H9 (cell line): ENCODE data around the gene DHX40. TPM values are rescaled to one million over a fixed set of nuclear protein-coding genes. Genes with fewer than 3 reads are reported as not detected.

Source experiments
- DNase-seq: peaks from one replicate; pipeline ENCODE4 v3.0.0-alpha.2; 2017
- H2AFZ ChIP-seq: one replicate; pipeline ENCODE4 v1.6.1; 2013; ENCODE audit warnings: mild to moderate bottlenecking, low read length, control low read depth, moderate library complexity
- H2AK5ac ChIP-seq: 2 replicates; pipeline ENCODE4 v1.6.1; 2013; ENCODE audit warnings: low read length, control low read depth, mixed read lengths; ENCODE audit not compliant: insufficient read length
- H2BK120ac ChIP-seq: one replicate; pipeline ENCODE4 v1.6.1; 2013; ENCODE audit warnings: low read depth, mild to moderate bottlenecking, low read length, control low read depth, inconsistent platforms; ENCODE audit not compliant: poor library complexity, severe bottlenecking
- H2BK12ac ChIP-seq: 2 replicates; pipeline ENCODE4 v1.6.1; 2013; ENCODE audit warnings: low read length, control low read depth, mixed read lengths, low read depth; ENCODE audit not compliant: insufficient read length
- H2BK15ac ChIP-seq: 2 replicates; pipeline ENCODE4 v1.6.1; 2013; ENCODE audit warnings: low read depth, low read length, control low read depth
- H2BK20ac ChIP-seq: one replicate; pipeline ENCODE4 v1.6.1; 2013; ENCODE audit warnings: low read depth, mild to moderate bottlenecking, low read length, control low read depth, inconsistent platforms; ENCODE audit not compliant: poor library complexity, severe bottlenecking
- H2BK5ac ChIP-seq: 2 replicates; pipeline ENCODE4 v1.6.1; 2013; ENCODE audit warnings: low read length, control low read depth, mixed read lengths; ENCODE audit not compliant: insufficient read length
- H3K14ac ChIP-seq: 2 replicates; pipeline ENCODE4 v1.6.1; 2013; ENCODE audit warnings: low read length, control low read depth; ENCODE audit not compliant: insufficient read depth
- H3K18ac ChIP-seq: 2 replicates; pipeline ENCODE4 v1.6.1; 2013; ENCODE audit warnings: low read depth, mild to moderate bottlenecking, mixed read lengths, low read length, control low read depth; ENCODE audit not compliant: insufficient read length
- H3K23ac ChIP-seq: 2 replicates; pipeline ENCODE4 v1.6.1; 2013; ENCODE audit warnings: low read length, control low read depth, mixed read lengths, low read depth; ENCODE audit not compliant: insufficient read length
- H3K23me2 ChIP-seq: 2 replicates; pipeline ENCODE4 v1.6.1; 2013; ENCODE audit warnings: low read depth, mild to moderate bottlenecking, mixed read lengths, low read length, control low read depth; ENCODE audit not compliant: insufficient read length, poor library complexity, severe bottlenecking
- H3K27ac ChIP-seq: 2 replicates; pipeline ENCODE4 v1.5.1; 2013; ENCODE audit warnings: low read length, control low read depth, mixed read lengths, low read depth; ENCODE audit not compliant: insufficient read length
- H3K27me3 ChIP-seq: 2 replicates; pipeline ENCODE4 v1.6.1; 2013; ENCODE audit warnings: low read length, control low read depth, inconsistent platforms; ENCODE audit not compliant: insufficient read depth
- H3K4ac ChIP-seq: 2 replicates; pipeline ENCODE4 v1.6.1; 2013; ENCODE audit warnings: low read depth, mild to moderate bottlenecking, control low read depth, inconsistent platforms, low read length, moderate library complexity
- H3K4me1 ChIP-seq: 2 replicates; pipeline ENCODE4 v1.6.1; 2013; ENCODE audit warnings: low read length, control low read depth, inconsistent platforms; ENCODE audit not compliant: insufficient read depth
- H3K4me2 ChIP-seq: 2 replicates; pipeline ENCODE4 v1.6.1; 2013; ENCODE audit warnings: low read length, control low read depth, mixed read lengths; ENCODE audit not compliant: insufficient read length, insufficient read depth
- H3K56ac ChIP-seq: 2 replicates; pipeline ENCODE4 v1.6.1; 2013; ENCODE audit warnings: low read depth, mild to moderate bottlenecking, mixed read lengths, low read length, control low read depth; ENCODE audit not compliant: insufficient read length
- H3K79me1 ChIP-seq: 2 replicates; pipeline ENCODE4 v1.6.1; 2013; ENCODE audit warnings: low read depth, mild to moderate bottlenecking, moderate library complexity, low read length, control low read depth, inconsistent platforms; ENCODE audit not compliant: insufficient read depth, poor library complexity, severe bottlenecking
- H3K79me2 ChIP-seq: 2 replicates; pipeline ENCODE4 v1.6.1; 2013; ENCODE audit warnings: low read length, control low read depth, inconsistent platforms; ENCODE audit not compliant: insufficient read depth
- H3K9ac ChIP-seq: 2 replicates; pipeline ENCODE4 v1.6.1; 2013; ENCODE audit warnings: low read length, control low read depth, mixed read lengths; ENCODE audit not compliant: insufficient read length; ENCODE audit errors: extremely low read depth
- H3K9me3 ChIP-seq: one replicate; pipeline ENCODE4 v1.6.1; 2013; ENCODE audit warnings: low read depth, low read length, inconsistent platforms; ENCODE audit not compliant: control insufficient read depth
- H3T11ph ChIP-seq: one replicate; pipeline ENCODE4 v1.6.1; 2013; ENCODE audit warnings: mild to moderate bottlenecking, low read length, control low read depth, inconsistent platforms
- H4K20me1 ChIP-seq: one replicate; pipeline ENCODE4 v1.6.1; 2013; ENCODE audit not compliant: control insufficient read depth, insufficient read length, insufficient read depth
- H4K5ac ChIP-seq: 2 replicates; pipeline ENCODE4 v1.6.1; 2013; ENCODE audit warnings: low read depth, mild to moderate bottlenecking, mixed read lengths, low read length, control low read depth; ENCODE audit not compliant: insufficient read length
- H4K8ac ChIP-seq: replicated peaks from 2 replicates; pipeline ENCODE4 v1.6.1; 2013; ENCODE audit warnings: low read length, control low read depth, mixed read lengths, low read depth; ENCODE audit not compliant: insufficient read length
- H4K91ac ChIP-seq: 2 replicates; pipeline ENCODE4 v1.6.1; 2013; ENCODE audit warnings: low read depth, mild to moderate bottlenecking, moderate library complexity, mixed read lengths, low read length, control low read depth; ENCODE audit not compliant: insufficient read length
- H3K27ac Mint-ChIP-seq, 3 experiments: 2 replicates in 2 of 3; 3 replicates in 1 of 3; pipeline ENCODE4 v1.8.0; 2020 to 2021; ENCODE audit warnings: mixed read lengths in 3 of 3, mild to moderate bottlenecking in 1 of 3, moderate library complexity in 1 of 3
- H3K27me3 Mint-ChIP-seq: 2 replicates; pipeline ENCODE4 v1.8.0; 2021; ENCODE audit warnings: low read depth, mild to moderate bottlenecking, moderate library complexity, mixed read lengths
- H3K36me3 Mint-ChIP-seq, 3 experiments: 2 replicates in 2 of 3; 3 replicates in 1 of 3; pipeline ENCODE4 v1.8.0; 2020 to 2021; ENCODE audit warnings: low read depth in 3 of 3, mixed read lengths in 3 of 3; ENCODE audit not compliant: insufficient read depth in 1 of 3
- H3K4me1 Mint-ChIP-seq, 2 experiments: 2 replicates each; pipeline ENCODE4 v1.8.0; 2020; ENCODE audit warnings: mixed read lengths in 2 of 2
- H3K4me3 Mint-ChIP-seq, 2 experiments: 2 replicates in 1 of 2; 3 replicates in 1 of 2; pipeline ENCODE4 v1.8.0; 2020 to 2021; ENCODE audit warnings: mild to moderate bottlenecking in 2 of 2, mixed read lengths in 2 of 2, moderate library complexity in 1 of 2
- H3K9me3 Mint-ChIP-seq, 2 experiments: 2 replicates in 1 of 2; 3 replicates in 1 of 2; pipeline ENCODE4 v1.8.0; 2020; ENCODE audit warnings: mild to moderate bottlenecking in 2 of 2, mixed read lengths in 2 of 2, moderate library complexity in 1 of 2
- WGBS: extraction: QIAGEN DNeasy Blood & Tissue Kit; methylation state at CpG from one replicate; pipeline ENCODE4 v1.1.7; 2013; ENCODE audit warnings: missing lambda C conversion rate, low lambda C conversion rate, mixed read lengths; ENCODE audit not compliant: insufficient read length; ENCODE audit errors: extremely low coverage; 5-methylcytosine and 5-hydroxymethylcytosine counted together
- total RNA-seq: library from RNA; stranded (reverse); gene quantifications from 2 replicates; pipeline ENCODE4 v1.2.1, GENCODE V29; 2021
- TF ChIP-seq, protein P1 (sequence below): fragments of 200-600 bp; sonication (generic); conservative IDR thresholded peaks from 3 replicates; pipeline ENCODE4 v1.8.0; 2021; ENCODE audit warnings: antibody characterized with exemption, mild to moderate bottlenecking

DHX40 gene
- total RNA-seq, 1 experiment from 2014 or later, result 28.8 TPM

DNA sequence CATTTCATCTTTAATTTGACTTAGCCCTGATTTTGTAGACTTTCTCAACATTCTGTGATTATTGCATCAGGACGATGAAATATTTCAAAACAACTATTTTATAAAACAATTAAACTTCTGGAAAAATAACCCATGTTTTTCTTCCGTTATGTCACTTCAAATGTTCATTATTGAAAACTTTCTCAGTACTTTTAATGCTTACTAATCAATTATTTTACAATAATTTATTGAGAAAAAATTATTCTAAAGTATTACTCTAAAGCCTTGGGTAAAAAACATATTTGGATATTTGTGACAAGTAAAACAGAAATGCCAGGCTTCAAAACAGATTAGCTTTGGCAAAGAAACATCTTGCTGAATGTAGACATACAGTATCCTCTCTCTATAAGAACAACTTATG is 46.3 kb upstream of the DHX40 start:
- DNase-seq, result no peak

More for the DNA sequence above, 46.3 kb upstream of the DHX40 start:
- peaks cover 6% of the 10 kb centered on the region in 2 experiments for H3K4me1 Mint-ChIP-seq
- no peak overlapping the region for H2BK20ac ChIP-seq
- no peak overlapping the region for H2BK12ac ChIP-seq
- no peak overlapping the region for H4K91ac ChIP-seq
- no peak overlapping the region for H2BK120ac ChIP-seq
- H4K20me1 ChIP-seq, result no peaks in the 10 kb centered on the region
- H2BK15ac ChIP-seq, result no peak overlapping the region
- H3K9me3 Mint-ChIP-seq, result no peaks in the 10 kb centered on the region
- 100% methylated on average over 1 of the region's 2 CpGs for WGBS
- no peak overlapping the region for H3K27ac Mint-ChIP-seq
- H3K27me3 Mint-ChIP-seq, result no peaks in the 10 kb centered on the region; the same call in 1 of the 2 replicates
- H3T11ph ChIP-seq, result no peak overlapping the region
- no peak overlapping the region for H3K18ac ChIP-seq
- no peak overlapping the region for H3K56ac ChIP-seq
- H3K23ac ChIP-seq, result no peak overlapping the region
- no peak overlapping the region for H2BK5ac ChIP-seq
- no peaks in the 10 kb centered on the region for H3K23me2 ChIP-seq
- H2AK5ac ChIP-seq, result no peak overlapping the region
- H4K5ac ChIP-seq, result no peak overlapping the region
- H3K4ac ChIP-seq, result no peak overlapping the region
- H3K9me3 ChIP-seq, result no peaks in the 10 kb centered on the region
- H3K4me1 ChIP-seq, result no peaks in the 10 kb centered on the region
- TF ChIP-seq, protein P1, sequence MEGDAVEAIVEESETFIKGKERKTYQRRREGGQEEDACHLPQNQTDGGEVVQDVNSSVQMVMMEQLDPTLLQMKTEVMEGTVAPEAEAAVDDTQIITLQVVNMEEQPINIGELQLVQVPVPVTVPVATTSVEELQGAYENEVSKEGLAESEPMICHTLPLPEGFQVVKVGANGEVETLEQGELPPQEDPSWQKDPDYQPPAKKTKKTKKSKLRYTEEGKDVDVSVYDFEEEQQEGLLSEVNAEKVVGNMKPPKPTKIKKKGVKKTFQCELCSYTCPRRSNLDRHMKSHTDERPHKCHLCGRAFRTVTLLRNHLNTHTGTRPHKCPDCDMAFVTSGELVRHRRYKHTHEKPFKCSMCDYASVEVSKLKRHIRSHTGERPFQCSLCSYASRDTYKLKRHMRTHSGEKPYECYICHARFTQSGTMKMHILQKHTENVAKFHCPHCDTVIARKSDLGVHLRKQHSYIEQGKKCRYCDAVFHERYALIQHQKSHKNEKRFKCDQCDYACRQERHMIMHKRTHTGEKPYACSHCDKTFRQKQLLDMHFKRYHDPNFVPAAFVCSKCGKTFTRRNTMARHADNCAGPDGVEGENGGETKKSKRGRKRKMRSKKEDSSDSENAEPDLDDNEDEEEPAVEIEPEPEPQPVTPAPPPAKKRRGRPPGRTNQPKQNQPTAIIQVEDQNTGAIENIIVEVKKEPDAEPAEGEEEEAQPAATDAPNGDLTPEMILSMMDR, result no peak
- no peak overlapping the region for H3K14ac ChIP-seq
- no peaks in the 10 kb centered on the region for H3K36me3 Mint-ChIP-seq
- no peaks in the 10 kb centered on the region for H3K27me3 ChIP-seq
- H3K79me1 ChIP-seq, result no peaks in the 10 kb centered on the region
- no peak overlapping the region for H3K4me2 ChIP-seq
- no peak overlapping the region for H3K9ac ChIP-seq
- no peak overlapping the region for H3K27ac ChIP-seq
- H2AFZ ChIP-seq, result no peak overlapping the region
- H4K8ac ChIP-seq, result no peak overlapping the region
- no peaks in the 10 kb centered on the region for H3K79me2 ChIP-seq
- H3K4me3 Mint-ChIP-seq, result no peak overlapping the region
